Hepatocyte (in vitro differentiated cells): ENCODE results near the gene CHRM3. TPM values are rescaled to one million over a fixed set of nuclear protein-coding genes. Genes with fewer than 3 reads are reported as not detected.

Experiments
- DNase-seq: peaks from one replicate; pipeline ENCODE4 v3.0.0-alpha.2; 2016; ENCODE audit warnings: low spot score
- H2AFZ ChIP-seq: fragments of 200-600 bp; sonication (generic); 2 replicates; pipeline ENCODE4 v1.6.0; 2016; ENCODE audit warnings: antibody characterized with exemption, mild to moderate bottlenecking
- H3K27ac ChIP-seq: fragments of 200-600 bp; sonication (generic); 2 replicates; pipeline ENCODE4 v1.5.1; 2016; ENCODE audit warnings: mild to moderate bottlenecking
- H3K27me3 ChIP-seq: fragments of 200-600 bp; sonication (generic); 2 replicates; pipeline ENCODE4 v1.6.1; 2016
- H3K36me3 ChIP-seq: fragments of 200-600 bp; sonication (generic); replicated peaks from 2 replicates; pipeline ENCODE4 v1.5.1; 2016; ENCODE audit warnings: low read depth; ENCODE audit not compliant: insufficient read depth
- H3K4me1 ChIP-seq: fragments of 200-600 bp; sonication (generic); 2 replicates; pipeline ENCODE4 v1.5.1; 2016; ENCODE audit warnings: mild to moderate bottlenecking, moderate library complexity; ENCODE audit not compliant: insufficient read depth
- H3K4me2 ChIP-seq: fragments of 200-600 bp; sonication (generic); 2 replicates; pipeline ENCODE4 v1.6.0; 2016
- H3K4me3 ChIP-seq: fragments of 200-600 bp; sonication (generic); 2 replicates; pipeline ENCODE4 v1.5.1; 2016; ENCODE audit warnings: mild to moderate bottlenecking
- H3K79me2 ChIP-seq: fragments of 200-600 bp; sonication (generic); 2 replicates; pipeline ENCODE4 v1.6.0; 2017; ENCODE audit warnings: mild to moderate bottlenecking
- H3K9me2 ChIP-seq: fragments of 200-600 bp; sonication (generic); replicated peaks from 2 replicates; pipeline ENCODE4 v1.6.0; 2017; ENCODE audit warnings: mild to moderate bottlenecking; ENCODE audit not compliant: insufficient read depth
- H3K9me3 ChIP-seq: fragments of 200-600 bp; sonication (generic); 2 replicates; pipeline ENCODE4 v1.5.1; 2016; ENCODE audit warnings: low read depth, mild to moderate bottlenecking
- H4K20me1 ChIP-seq: fragments of 200-600 bp; sonication (generic); 2 replicates; pipeline ENCODE4 v1.6.0; 2016; ENCODE audit warnings: mild to moderate bottlenecking; ENCODE audit not compliant: insufficient read depth, poor library complexity, severe bottlenecking
- CTCF ChIP-seq: fragments of 200-600 bp; sonication (generic); IDR thresholded peaks from 2 replicates; pipeline ENCODE4 v1.5.1; 2016; ENCODE audit warnings: antibody characterized with exemption, mild to moderate bottlenecking; ENCODE audit not compliant: poor library complexity
- EZH2 ChIP-seq: fragments of 200-600 bp; sonication (generic); IDR thresholded peaks from 2 replicates; pipeline ENCODE4 v1.6.1; 2016; ENCODE audit warnings: antibody characterized with exemption, mild to moderate bottlenecking, borderline replicate concordance
- EZH2phosphoT487 ChIP-seq: fragments of 200-600 bp; sonication (generic); IDR thresholded peaks from one replicate; pipeline ENCODE4 v1.6.1; 2018; ENCODE audit warnings: antibody characterized with exemption, mild to moderate bottlenecking, low read depth, moderate library complexity; ENCODE audit not compliant: unreplicated experiment, severe bottlenecking
- WGBS: methylation state at CpG from one replicate; pipeline ENCODE4 v1.1.6; 2016; ENCODE audit warnings: low lambda C conversion rate; ENCODE audit errors: missing lambda C conversion rate; 5-methylcytosine and 5-hydroxymethylcytosine counted together
- polyA plus RNA-seq: library from polyadenylated mRNA; unstranded; fragments of >200 nt; fragmentation: Nextera tagmentation; extraction: Ambion mirVana; gene quantifications from 2 replicates; pipeline ENCODE4 v1.2.1, GENCODE V29; 2016
- total RNA-seq: library from RNA; depleted of rRNA; stranded (reverse); fragments of >200 nt; gene quantifications from 2 replicates; pipeline ENCODE4 v1.2.3, GENCODE V29; 2014

The CHRM3 gene
- total and polyA plus RNA-seq, 2 experiments from 2014 or later, result 2.5 to 6.6 TPM

- Histone ChIP-seq H3K27ac (no peak overlapping the region), H3K9me2 (no peaks in the 10 kb centered on the region), H3K9me3 (no peaks in the 10 kb centered on the region), H3K36me3 (no peaks in the 10 kb centered on the region), H3K27me3 (no peaks in the 10 kb centered on the region), H3K4me2 (no peak overlapping the region), H3K79me2 (no peaks in the 10 kb centered on the region), H4K20me1 (no peaks in the 10 kb centered on the region), H3K4me1 (no peaks in the 10 kb centered on the region), H2AFZ (no peak overlapping the region), H3K4me3 (no peak overlapping the region)
- WGBS, result 84% methylated on average over 1 of the region's 1 CpG
- no peak for TF ChIP-seq EZH2
- TF ChIP-seq EZH2phosphoT487, result no peak
- no peak for TF ChIP-seq CTCF
- DNase-seq, result no peak
These were observed 32.1 kb upstream of the CHRM3 start for GRCh38 chr1:239354231-239354630.

GRCh38 chr1:239357867-239358266 is 28.5 kb upstream of the CHRM3 start:
- Histone ChIP-seq H3K9me3 (no peaks in the 10 kb centered on the region), H3K36me3 (no peaks in the 10 kb centered on the region), H3K27ac (no peak overlapping the region), H3K27me3 (no peaks in the 10 kb centered on the region), H3K9me2 (no peaks in the 10 kb centered on the region), H4K20me1 (no peaks in the 10 kb centered on the region), H3K4me3 (no peak overlapping the region), H2AFZ (no peak overlapping the region), H3K4me2 (no peak overlapping the region), H3K79me2 (no peaks in the 10 kb centered on the region), H3K4me1 (no peaks in the 10 kb centered on the region)
- TF ChIP-seq EZH2 (no peak), EZH2phosphoT487 (no peak), CTCF (no peak)
- WGBS, result 78% methylated on average over 2 of the region's 2 CpGs
- no peak for DNase-seq

- no peaks in the 10 kb centered on the region for H3K9me3 ChIP-seq
- H4K20me1 ChIP-seq, result no peaks in the 10 kb centered on the region
- H3K4me1 ChIP-seq, result no peaks in the 10 kb centered on the region
- H3K9me2 ChIP-seq, result no peaks in the 10 kb centered on the region
- no peaks in the 10 kb centered on the region for H3K79me2 ChIP-seq
- TF ChIP-seq CTCF (no peak), EZH2phosphoT487 (no peak), EZH2 (no peak)
- H3K27me3 ChIP-seq, result no peaks in the 10 kb centered on the region
- H3K4me2 ChIP-seq, result no peak overlapping the region
- 40% methylated on average over 4 of the region's 4 CpGs for WGBS
- H3K36me3 ChIP-seq, result no peaks in the 10 kb centered on the region
- no peak overlapping the region for H3K4me3 ChIP-seq
- DNase-seq, result peak; percentile 28
- no peak overlapping the region for H3K27ac ChIP-seq
- no peak overlapping the region for H2AFZ ChIP-seq
These were observed 25.0 kb upstream of the CHRM3 start for GRCh38 chr1:239361403-239361802.

- Histone ChIP-seq H2AFZ (no peak overlapping the region), H3K4me2 (no peak overlapping the region), H3K4me3 (no peak overlapping the region), H3K27ac (no peak overlapping the region), H3K79me2 (no peaks in the 10 kb centered on the region), H3K9me3 (no peaks in the 10 kb centered on the region), H4K20me1 (no peaks in the 10 kb centered on the region), H3K36me3 (no peaks in the 10 kb centered on the region), H3K9me2 (no peaks in the 10 kb centered on the region), H3K4me1 (no peaks in the 10 kb centered on the region), H3K27me3 (no peaks in the 10 kb centered on the region)
- DNase-seq, result no peak
- no peak for TF ChIP-seq CTCF
- no peak for TF ChIP-seq EZH2
- no peak for TF ChIP-seq EZH2phosphoT487
- 94% methylated on average over 5 of the region's 5 CpGs for WGBS
These were observed 22.4 kb upstream of the CHRM3 start for GRCh38 chr1:239363930-239364329.
